Adrenal gland (tissue), 12 donors: ENCODE results near the gene GOLGA6D. TPM values are rescaled to one million over a fixed set of nuclear protein-coding genes. Genes with fewer than 3 reads are reported as not detected.
"Not testable (repeated sequence)": the region's sequence is repeated elsewhere in the genome, so short reads cannot be mapped to it uniquely, and the experiment has no call there.

Experiments
- DNase-seq, 7 donors: peaks; one replicate each; pipeline ENCODE4 v3.0.0-alpha.2; 2019 to 2020
- H3K27ac ChIP-seq, 5 donors: fragments of 200-600 bp; sonication (generic) in 4 of 5; 1 replicate in 3 of 5; 2 replicates in 2 of 5; pipeline versions ENCODE4 v1.5.1 to v1.8.0; 2016 to 2020; ENCODE audit warnings: mild to moderate bottlenecking in 1 of 5
- H3K27me3 ChIP-seq: fragments of 200-600 bp; 2 replicates; pipeline ENCODE4 v1.8.0; 2021
- H3K36me3 ChIP-seq, 2 donors: fragments of 200-600 bp; replicated peaks in 1 of 2; 1 replicate in 1 of 2; 2 replicates in 1 of 2; pipeline versions ENCODE4 v1.5.1 to v1.8.0; 2018 to 2022
- H3K4me1 ChIP-seq, 2 donors: fragments of 200-600 bp; replicated peaks in 1 of 2; 1 replicate in 1 of 2; 2 replicates in 1 of 2; pipeline versions ENCODE4 v1.5.1 to v1.8.0; 2018 to 2021
- H3K4me3 ChIP-seq, 4 donors: fragments of 200-600 bp; sonication (generic) in 3 of 4; one replicate each; pipeline ENCODE4 v1.5.1; 2016 to 2018
- H3K9me3 ChIP-seq, 3 donors: fragments of 200-600 bp; sonication (generic) in 1 of 3; replicated peaks in 1 of 3; 1 replicate in 2 of 3; 2 replicates in 1 of 3; pipeline versions ENCODE4 v1.5.1 to v1.8.0; 2016 to 2021
- CTCF ChIP-seq, 6 experiments: fragments of 450-650 bp in 4 of 6; fragments of 200-600 bp in 2 of 6; sonication (generic) in 1 of 6; IDR thresholded peaks; 1 replicate in 5 of 6; 2 replicates in 1 of 6; pipeline versions ENCODE4 v1.5.1 to v1.8.0; 2016 to 2021; ENCODE audit warnings: antibody characterized with exemption in 6 of 6, mild to moderate bottlenecking in 2 of 6, moderate library complexity in 1 of 6
- WGBS, 4 donors: extraction: QIAGEN DNeasy Blood & Tissue Kit in 2 of 4; methylation state at CpG; one replicate each; pipeline versions ENCODE4 v1.1.5 to v1.1.7; 2013 to 2017; 5-methylcytosine and 5-hydroxymethylcytosine counted together
- intact Hi-C, 2 donors: fragments of 100-400 bp; cut with DNase I; formaldehyde crosslinking; loops; one replicate each; pipeline versions ENCODE4 v1.14.1 to v1.15.0; 2022 to 2023
- polyA plus RNA-seq, 3 donors: library from polyadenylated mRNA; stranded (reverse); fragments of 200-250 nt in 2 of 3; fragments of 350-450 nt in 1 of 3; fragmentation: Illumina TruSeq in 1 of 3; extraction: RNeasy Lipid Tissue Mini Kit (QIAGEN cat#74804) in 1 of 3; gene quantifications; one replicate each; pipeline ENCODE4 v1.2.3, GENCODE V29; 2013 to 2014
- total RNA-seq, 9 donors: library from RNA; depleted of rRNA in 4 of 9; stranded (reverse); fragments of >200 nt in 4 of 9; fragments of 120-200 nt in 1 of 9; fragmentation: NEBNext Ultra II Directional in 1 of 9; extraction: Animal tissue kit (Norgen Biotek cat#: 25700) in 1 of 9; gene quantifications; one replicate each; pipeline versions ENCODE4 v1.1.0 to v1.2.4, GENCODE V29; 2013 to 2023
- donor health status: healthy with polysubstance abuse.
- donor health status: Bipolar disorder and iron deficiency.
- donor health status: DM: yes; HTN: yes; CAD: no.
- donor health status: DM: no; HTN: no; CAD: no.
- donor health status: DM: no; HTN: no; CAD: no.
- donor health status: DM: yes; HTN: yes; CAD: no.

GOLGA6D gene
- total and polyA plus RNA-seq, 12 donors, result 0.08 to 0.22 (median 0.15) TPM; not detected in 9

GRCh38 chr15:75274509-75275107, 8.0 kb upstream of the GOLGA6D start:
- H3K9me3 ChIP-seq, H3K27me3 ChIP-seq, H3K4me3 ChIP-seq, H3K27ac ChIP-seq, H3K36me3 ChIP-seq, intact Hi-C loops, H3K4me1 ChIP-seq: not testable (repeated sequence)
- TF ChIP-seq CTCF (IDR thresholded peaks at IDR 0.05), result peak; percentile 38 to 72 (median 61)
- peak; percentile 85 to 97 (median 92) for DNase-seq
- 47 to 66% (median 62%) methylated on average over 4 to 5 of the region's 5 CpGs for WGBS, 4 donors

- H3K4me1 ChIP-seq, H3K4me3 ChIP-seq, H3K36me3 ChIP-seq, H3K27ac ChIP-seq, H3K27me3 ChIP-seq, H3K9me3 ChIP-seq, intact Hi-C loops: not testable (repeated sequence)
- DNase-seq, result peak in 2 of 7 donors; percentile 1 to 20
- 66 to 81% (median 70%) methylated on average over 3 of the region's 3 CpGs for WGBS, 4 donors
These were observed 7.0 kb upstream of the GOLGA6D start for GRCh38 chr15:75275617-75276016.

GRCh38 chr15:75278497-75278896, 4.1 kb upstream of the GOLGA6D start:
- H3K27ac ChIP-seq, H3K27me3 ChIP-seq, H3K4me1 ChIP-seq, DNase-seq, intact Hi-C loops, H3K9me3 ChIP-seq, H3K36me3 ChIP-seq, H3K4me3 ChIP-seq: not testable (repeated sequence)
- WGBS, 4 donors, result 86% methylated on average over 1 of the region's 1 CpG; no CpG with 5 or more reads in 3 of the 4 donors

- DNase-seq, intact Hi-C loops, H3K4me3 ChIP-seq, H3K4me1 ChIP-seq, H3K27ac ChIP-seq, H3K27me3 ChIP-seq, H3K36me3 ChIP-seq, H3K9me3 ChIP-seq: not testable (repeated sequence)
- WGBS, 4 donors, result no CpG with 5 or more reads among the region's 3 CpGs
These were observed 1.5 kb downstream of the GOLGA6D start for GRCh38 chr15:75284152-75284551.

- 63 to 68% methylated on average over 3 to 6 of the region's 18 CpGs; no CpG with 5 or more reads in 2 of the 4 donors for WGBS, 4 donors
- H3K36me3 ChIP-seq, H3K4me1 ChIP-seq, DNase-seq, H3K27ac ChIP-seq, H3K4me3 ChIP-seq, H3K27me3 ChIP-seq, intact Hi-C loops, H3K9me3 ChIP-seq: not testable (repeated sequence)
These were observed 11.0 kb downstream of the GOLGA6D start for GRCh38 chr15:75293660-75294059.

GRCh38 chr15:75298541-75299310, 16.1 kb downstream of the GOLGA6D start:
- intact Hi-C loops, H3K27me3 ChIP-seq, H3K36me3 ChIP-seq, H3K4me3 ChIP-seq, H3K4me1 ChIP-seq, H3K9me3 ChIP-seq, H3K27ac ChIP-seq: not testable (repeated sequence)
- WGBS, 4 donors, result 65 to 86% (median 75%) methylated on average over 1 to 6 of the region's 13 CpGs; no CpG with 5 or more reads in 1 of the 4 donors
- peak in 2 of 7 donors; percentile 30 to 44 for DNase-seq

- H3K4me3 ChIP-seq, H3K36me3 ChIP-seq, intact Hi-C loops, H3K4me1 ChIP-seq, H3K27ac ChIP-seq, H3K9me3 ChIP-seq, H3K27me3 ChIP-seq: not testable (repeated sequence)
- TF ChIP-seq CTCF (IDR thresholded peaks at IDR 0.05), result peak; percentile 11 to 60 (median 34)
- 2 to 20% (median 19%) methylated on average over 1 to 6 of the region's 6 CpGs; no CpG with 5 or more reads in 1 of the 4 donors for WGBS, 4 donors
- DNase-seq, result peak; percentile 60 to 79 (median 70)
These were observed 16.7 kb downstream of the GOLGA6D start for GRCh38 chr15:75299311-75299688.

GRCh38 chr15:75300026-75300425, 17.4 kb downstream of the GOLGA6D start:
- H3K27me3 ChIP-seq, H3K27ac ChIP-seq, H3K36me3 ChIP-seq, H3K4me3 ChIP-seq, H3K4me1 ChIP-seq, H3K9me3 ChIP-seq, DNase-seq: not testable (repeated sequence)
- 60 to 71% (median 65%) methylated on average over 5 to 6 of the region's 6 CpGs for whole genome bisulfite sequencing, 4 donors
- intact Hi-C loops, result loop anchor here in 1 of 2 donors (10.0 kb wide), 1 partner anchor 275 kb away; the partner anchor contains the start of gene PPCDC
